Endothelial cell of umbilical vein (primary cell): Measurements from ENCODE around the gene MS4A10. TPM values are rescaled to one million over a fixed set of nuclear protein-coding genes. Genes with fewer than 3 reads are reported as not detected.

Experiments used
- BruUV-seq: library from RNA; stranded (reverse); fragments of 400-500 nt; replicated peaks from 2 replicates; lab custom pipeline; 2021; lab: Mats Ljungman, UMichigan
- CTCF ChIA-PET: fragments of 300-600, 350-600 bp; sonication (Branson Sonifier 250); formaldehyde crosslinking; loops from one replicate; lab custom pipeline; 2021; ENCODE audit warnings: antibody characterized with exemption, inconsistent platforms; lab: Charles Lee
- POLR2A ChIA-PET: fragments of 300-600, 350-600 bp; sonication (Branson Sonifier 250); formaldehyde crosslinking; loops from one replicate; lab custom pipeline; 2021; ENCODE audit warnings: antibody characterized with exemption, inconsistent platforms; lab: Charles Lee
- DNase-seq: peaks from one replicate; pipeline ENCODE4 v3.0.0-alpha.2; 2011; ENCODE audit warnings: low read depth, low spot score
- FAIRE-seq: peaks from 2 replicates; lab custom pipeline; 2011; peaks lifted over from hg19 to GRCh38; lab: Jason Lieb, UNC
- H2AFZ ChIP-seq: 2 replicates; pipeline ENCODE4 v1.6.0; 2012; ENCODE audit warnings: low read depth, low read length, control low read depth, inconsistent platforms
- H3K27ac ChIP-seq: 2 replicates; pipeline ENCODE4 v1.5.1; 2011; ENCODE audit warnings: low read depth, mild to moderate bottlenecking, control low read depth, low read length, moderate library complexity; ENCODE audit not compliant: insufficient read depth
- H3K27me3 ChIP-seq, 2 experiments: 2 replicates each; pipeline versions ENCODE4 v1.6.0 to v1.6.1; 2011; ENCODE audit warnings: low read length in 2 of 2, mixed read lengths in 1 of 2; ENCODE audit not compliant: control insufficient read depth in 2 of 2, insufficient read depth in 2 of 2
- H3K36me3 ChIP-seq, 2 experiments: 2 replicates in 1 of 2; 3 replicates in 1 of 2; pipeline ENCODE4 v1.5.1; 2011; ENCODE audit warnings: low read length in 2 of 2, mild to moderate bottlenecking in 1 of 2, moderate library complexity in 1 of 2; ENCODE audit not compliant: control insufficient read depth in 2 of 2, insufficient read depth in 2 of 2; ENCODE audit errors: extremely low read depth in 1 of 2
- H3K4me1 ChIP-seq: 3 replicates; pipeline ENCODE4 v1.5.1; 2011; ENCODE audit warnings: mild to moderate bottlenecking, low read length; ENCODE audit not compliant: control insufficient read depth, insufficient read depth; ENCODE audit errors: extremely low read depth
- H3K4me2 ChIP-seq: 2 replicates; pipeline ENCODE4 v1.6.1; 2011; ENCODE audit warnings: low read length, control low read depth, mixed read lengths; ENCODE audit not compliant: insufficient read depth
- H3K4me3 ChIP-seq, 3 experiments: fragments of 200-600 bp in 1 of 3; sonication (generic), shearing (Covaris generic) in 1 of 3; replicated peaks in 1 of 3; 2 replicates each; pipeline ENCODE4 v1.5.1; 2011 to 2016; ENCODE audit warnings: control low read depth in 3 of 3, low read length in 3 of 3, mild to moderate bottlenecking in 2 of 3, inconsistent platforms in 1 of 3, low read depth in 1 of 3, moderate library complexity in 1 of 3; ENCODE audit not compliant: insufficient read depth in 1 of 3
- H3K79me2 ChIP-seq: 2 replicates; pipeline ENCODE4 v1.6.0; 2012; ENCODE audit warnings: low read length, inconsistent platforms; ENCODE audit not compliant: control insufficient read depth, insufficient read depth
- H3K9ac ChIP-seq: replicated peaks from 2 replicates; pipeline ENCODE3; 2011; ENCODE audit warnings: low read length, control low read depth; ENCODE audit not compliant: insufficient read depth; ENCODE audit errors: extremely low read depth
- H3K9me1 ChIP-seq: replicated peaks from 3 replicates; pipeline ENCODE4 v1.6.0; 2011; ENCODE audit warnings: mild to moderate bottlenecking, low read length; ENCODE audit not compliant: control insufficient read depth, insufficient read depth; ENCODE audit errors: extremely low read depth
- H3K9me3 ChIP-seq: replicated peaks from 2 replicates; pipeline ENCODE4 v1.5.1; 2012; ENCODE audit warnings: low read length, inconsistent platforms; ENCODE audit not compliant: control insufficient read depth, insufficient read depth
- H4K20me1 ChIP-seq: replicated peaks from 2 replicates; pipeline ENCODE3; 2011; ENCODE audit warnings: mild to moderate bottlenecking, low read length; ENCODE audit not compliant: control insufficient read depth, insufficient read depth; ENCODE audit errors: extremely low read depth
- EZH2 ChIP-seq: IDR thresholded peaks from 2 replicates; pipeline ENCODE4 v1.6.1; 2012; ENCODE audit warnings: borderline replicate concordance, low read depth, mild to moderate bottlenecking, moderate library complexity, low read length, inconsistent platforms; ENCODE audit not compliant: severe bottlenecking
- FOS ChIP-seq: IDR thresholded peaks from 2 replicates; pipeline ENCODE4 v1.6.1; 2011; ENCODE audit warnings: mild to moderate bottlenecking, low read length, moderate library complexity, borderline replicate concordance; ENCODE audit not compliant: insufficient read depth
- GATA2 ChIP-seq: IDR thresholded peaks from 2 replicates; pipeline ENCODE4 v1.7.0; 2011; ENCODE audit warnings: low read depth, mild to moderate bottlenecking, moderate library complexity, mixed read lengths, low read length; ENCODE audit not compliant: insufficient read length, insufficient read depth
- JUN ChIP-seq: IDR thresholded peaks from 2 replicates; pipeline ENCODE4 v1.6.1; 2011; ENCODE audit warnings: borderline replicate concordance, low read depth; ENCODE audit not compliant: insufficient read length, insufficient read depth
- MYC ChIP-seq: IDR thresholded peaks from one replicate; pipeline ENCODE4 v1.6.1; 2011; ENCODE audit warnings: mild to moderate bottlenecking, low read depth, low read length
- POLR2A ChIP-seq: IDR thresholded peaks from 2 replicates; pipeline ENCODE4 v1.6.1; 2012; ENCODE audit warnings: low read depth, mild to moderate bottlenecking, control low read depth, low read length
- POLR2AphosphoS5 ChIP-seq: IDR thresholded peaks from 2 replicates; pipeline ENCODE4 v1.6.1; 2012; ENCODE audit warnings: low read depth, mild to moderate bottlenecking, control low read depth, low read length, moderate library complexity; ENCODE audit not compliant: insufficient read depth
- dilution Hi-C: fragments of 300-500 bp; cut with MboI; formaldehyde crosslinking; loops from one replicate; pipeline ENCODE4 v1.15.0; 2019; ENCODE audit warnings: low sequenced_read_pairs; ENCODE audit not compliant: extremely low pct_ligation_motif_present
- intact Hi-C: fragments of 100-400 bp; cut with micrococcal nuclease; formaldehyde crosslinking; loops from one replicate; pipeline ENCODE4 v1.10.0; 2022
- polyA plus RNA-seq, 4 experiments: library from polyadenylated mRNA; depleted of rRNA in 3 of 4; stranded (reverse) in 3 of 4; unstranded in 1 of 4; fragments of >200 nt; gene quantifications; 2 replicates each; pipeline versions ENCODE4 v1.2.1 to v1.2.3, GENCODE V29; 2011 to 2012; ENCODE audit warnings: missing spikeins in 1 of 4
- total RNA-seq: library from RNA; stranded (reverse); gene quantifications from 2 replicates; pipeline ENCODE4 v1.2.3, GENCODE V29; 2021
- TF ChIP-seq, protein P1 (sequence below), 2 donors: IDR thresholded peaks; 1 replicate in 1 of 2; 2 replicates in 1 of 2; pipeline ENCODE4 v1.5.1; 2011; ENCODE audit warnings: low read length in 2 of 2, mild to moderate bottlenecking in 2 of 2, moderate library complexity in 2 of 2, control low read depth in 1 of 2, inconsistent platforms in 1 of 2, low read depth in 1 of 2; ENCODE audit not compliant: insufficient read depth in 1 of 2; ENCODE audit errors: extremely low read depth in 1 of 2
- TF ChIP-seq, protein P2 (sequence below): IDR thresholded peaks from 2 replicates; pipeline ENCODE4 v1.6.1; 2011; ENCODE audit not compliant: insufficient read depth, insufficient read length

Gene MS4A10
- total and polyA plus RNA-seq, 2 donors (not counting 3 experiments of a cell fraction or from before 2014, with no cell fraction given), result not detected

DNA sequence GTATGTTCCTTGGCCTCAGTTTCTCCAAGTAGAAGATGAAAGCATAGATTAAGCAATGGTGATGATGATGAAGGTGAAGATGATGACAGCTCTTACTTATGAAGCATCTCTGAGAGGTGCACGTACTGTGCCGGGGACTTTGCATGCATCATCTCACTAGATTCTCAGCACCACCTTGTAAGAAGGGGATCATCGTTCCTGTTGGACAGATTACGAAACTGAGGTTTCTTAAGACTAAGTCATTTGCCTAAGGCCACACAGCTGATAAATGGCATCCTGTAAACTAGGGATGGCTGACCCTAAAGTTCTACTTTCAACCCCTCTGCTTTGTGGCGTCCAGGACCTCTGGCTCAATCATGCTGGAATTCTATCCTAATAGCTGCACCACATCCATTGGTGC lies 19.8 kb upstream of the MS4A10 start:
- Histone ChIP-seq H3K4me2 (no peak overlapping the region), H3K79me2 (no peaks in the 10 kb centered on the region), H4K20me1 (no peaks in the 10 kb centered on the region), H3K4me3 (no peak overlapping the region), H3K9me1 (no peaks in the 10 kb centered on the region), H3K36me3 (no peaks in the 10 kb centered on the region), H3K9me3 (no peaks in the 10 kb centered on the region), H3K4me1 (no peaks in the 10 kb centered on the region), H3K27ac (no peak overlapping the region), H2AFZ (no peak overlapping the region), H3K9ac (no peak overlapping the region), H3K27me3 (peaks cover 12 to 19% of the 10 kb centered on the region in 2 experiments)
- no TSS peak for BruUV-seq
- intact Hi-C loops (no loop called here), dilution Hi-C loops (no loop called here)
- ChIA-PET CTCF (interaction anchor here (1.0 to 3.1 kb wide), 7 partner anchors 9 to 402 kb away, joined by 3 to 16 read pairs (median 6); partner anchors contain the start of gene MS4A15), POLR2A (no interaction called here)
- no peak for TF ChIP-seq FOS
- TF ChIP-seq JUN, result no peak
- no peak for TF ChIP-seq POLR2AphosphoS5
- TF ChIP-seq GATA2, result no peak
- no peak for TF ChIP-seq POLR2A
- TF ChIP-seq MYC, result no peak
- TF ChIP-seq, protein P1, sequence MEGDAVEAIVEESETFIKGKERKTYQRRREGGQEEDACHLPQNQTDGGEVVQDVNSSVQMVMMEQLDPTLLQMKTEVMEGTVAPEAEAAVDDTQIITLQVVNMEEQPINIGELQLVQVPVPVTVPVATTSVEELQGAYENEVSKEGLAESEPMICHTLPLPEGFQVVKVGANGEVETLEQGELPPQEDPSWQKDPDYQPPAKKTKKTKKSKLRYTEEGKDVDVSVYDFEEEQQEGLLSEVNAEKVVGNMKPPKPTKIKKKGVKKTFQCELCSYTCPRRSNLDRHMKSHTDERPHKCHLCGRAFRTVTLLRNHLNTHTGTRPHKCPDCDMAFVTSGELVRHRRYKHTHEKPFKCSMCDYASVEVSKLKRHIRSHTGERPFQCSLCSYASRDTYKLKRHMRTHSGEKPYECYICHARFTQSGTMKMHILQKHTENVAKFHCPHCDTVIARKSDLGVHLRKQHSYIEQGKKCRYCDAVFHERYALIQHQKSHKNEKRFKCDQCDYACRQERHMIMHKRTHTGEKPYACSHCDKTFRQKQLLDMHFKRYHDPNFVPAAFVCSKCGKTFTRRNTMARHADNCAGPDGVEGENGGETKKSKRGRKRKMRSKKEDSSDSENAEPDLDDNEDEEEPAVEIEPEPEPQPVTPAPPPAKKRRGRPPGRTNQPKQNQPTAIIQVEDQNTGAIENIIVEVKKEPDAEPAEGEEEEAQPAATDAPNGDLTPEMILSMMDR (IDR thresholded peaks at IDR 0.05; ENCODE audit: extremely low read depth in 1 of 2, insufficient read depth in 1 of 2, low read depth in 1 of 2, low read length in 2 of 2), result no peak
- TF ChIP-seq, protein P2, sequence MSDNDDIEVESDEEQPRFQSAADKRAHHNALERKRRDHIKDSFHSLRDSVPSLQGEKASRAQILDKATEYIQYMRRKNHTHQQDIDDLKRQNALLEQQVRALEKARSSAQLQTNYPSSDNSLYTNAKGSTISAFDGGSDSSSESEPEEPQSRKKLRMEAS, result no peak
- no peak for TF ChIP-seq EZH2
- DNase-seq (no peak), FAIRE-seq (no peak)
